ENCODE results near the gene LYPD6.

The LYPD6 gene

GRCh38 chr2:149348291-149348690 is 17.9 kb downstream of the LYPD6 start:
- DNase-seq, result no peak

DNA sequence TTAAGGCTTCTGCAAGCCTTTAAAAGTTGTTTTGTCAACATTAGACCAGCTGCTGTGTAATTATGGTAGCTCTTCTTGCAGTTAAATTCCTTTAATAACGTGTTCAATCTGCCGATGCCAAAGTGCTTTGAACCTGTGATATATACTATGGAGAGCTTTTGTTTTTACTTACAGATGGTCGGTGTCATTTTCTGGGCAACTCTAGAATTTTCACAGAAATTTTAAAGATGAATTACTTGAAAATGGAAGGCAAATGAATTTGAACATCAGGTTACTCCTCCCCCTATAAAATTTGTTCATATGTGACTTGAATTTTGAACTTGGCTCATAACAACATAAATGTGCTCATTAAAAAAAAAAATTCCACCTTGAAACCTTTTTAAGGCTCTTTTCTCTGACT is 23.0 kb downstream of the LYPD6 start:
- DNase-seq, result no peak

DNA sequence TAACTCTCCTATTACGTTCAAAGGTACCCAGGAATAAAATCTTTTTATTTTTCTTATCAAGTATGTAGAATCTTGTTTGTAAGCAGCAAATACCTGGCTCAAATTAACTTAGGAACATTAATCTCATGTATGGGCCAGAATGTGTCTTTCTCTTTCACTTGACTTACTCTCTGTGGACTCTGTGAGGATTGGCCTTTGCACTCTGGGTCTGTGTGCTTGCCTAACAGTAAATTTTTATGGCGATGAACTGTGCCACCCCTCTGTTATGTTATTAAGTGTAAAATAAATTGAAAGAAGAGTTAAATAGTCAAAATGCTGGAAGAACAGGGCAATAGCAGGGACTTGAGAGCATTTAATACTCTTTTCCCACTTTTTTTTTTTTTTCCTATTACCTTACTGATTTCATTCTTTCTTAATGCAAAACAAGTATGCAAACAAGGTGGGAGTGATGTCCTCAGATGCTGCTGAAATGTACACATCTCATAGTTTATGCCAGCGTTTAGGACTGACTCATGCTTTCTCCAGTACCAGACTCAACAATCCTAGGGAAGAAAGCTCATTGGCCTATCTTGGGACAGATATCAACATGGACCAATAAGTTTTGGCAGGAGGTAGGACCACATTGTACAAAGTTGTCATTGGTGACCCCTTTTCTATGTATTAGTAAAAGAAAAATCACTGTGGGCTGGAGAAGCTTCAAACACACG is 25.5 kb downstream of the LYPD6 start:
- no peak for DNase-seq

DNA sequence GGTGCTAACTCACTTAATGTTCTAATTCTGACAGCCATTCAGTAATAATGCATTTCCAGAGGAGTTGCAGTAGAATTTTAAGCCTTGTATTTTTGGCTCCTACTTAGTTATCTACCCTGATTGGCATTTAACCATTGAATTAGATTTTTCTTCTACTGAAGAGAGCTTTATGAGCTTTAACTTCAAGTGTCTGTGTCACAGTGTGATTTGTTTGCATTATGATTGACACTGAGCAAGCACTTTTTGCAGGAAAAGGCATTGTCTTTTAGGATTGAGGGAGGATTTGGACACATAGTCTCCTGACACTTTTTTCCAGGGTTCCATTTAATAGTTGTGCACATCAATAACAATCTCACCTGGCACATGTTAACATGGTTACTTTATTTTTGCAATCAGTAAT is 26.7 kb downstream of the LYPD6 start:
- no peak for DNase-seq

DNA sequence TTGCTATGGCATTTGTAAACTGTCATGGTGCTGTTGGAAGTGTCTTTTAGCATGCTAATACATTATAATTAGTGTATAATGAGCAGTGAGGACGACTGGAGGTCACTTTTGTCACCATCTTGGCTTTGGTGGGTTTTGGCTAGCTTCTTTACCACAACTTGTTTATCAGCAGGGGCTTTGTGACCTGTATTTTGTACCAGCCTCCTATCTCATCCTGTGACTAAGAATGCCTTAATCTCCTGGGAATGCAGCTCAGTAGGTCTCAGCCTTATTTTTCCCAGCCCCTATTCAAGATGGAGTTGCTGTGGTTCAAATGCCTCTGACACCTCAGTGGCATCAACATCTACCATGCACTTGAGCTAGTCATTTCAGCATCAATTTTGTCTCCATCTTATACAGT is 29.7 kb downstream of the LYPD6 start:
- DNase-seq, result no peak

DNA sequence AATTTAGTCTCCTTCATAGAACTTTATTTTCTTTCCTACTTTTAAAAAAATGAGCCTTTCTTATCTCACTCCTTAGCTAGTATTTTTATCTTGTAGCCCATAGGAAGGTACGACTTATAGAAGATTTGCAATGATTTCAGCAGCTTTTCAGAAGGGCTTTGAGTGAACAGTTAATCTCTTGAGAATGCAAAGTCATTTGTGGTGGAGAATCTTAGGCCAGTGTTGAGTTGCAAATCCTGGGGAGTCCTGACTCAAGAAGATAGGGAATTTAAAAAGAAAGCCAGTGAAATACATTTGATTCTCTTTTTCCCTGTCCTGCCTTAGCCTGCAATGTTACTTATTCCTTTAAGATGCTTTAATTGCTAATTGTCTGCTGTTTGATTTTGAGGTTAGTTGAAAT is 33.6 kb downstream of the LYPD6 start:
- no peak for DNase-seq

GRCh38 chr2:149364839-149365238 is 34.5 kb downstream of the LYPD6 start:
- DNase-seq, result no peak

DNA sequence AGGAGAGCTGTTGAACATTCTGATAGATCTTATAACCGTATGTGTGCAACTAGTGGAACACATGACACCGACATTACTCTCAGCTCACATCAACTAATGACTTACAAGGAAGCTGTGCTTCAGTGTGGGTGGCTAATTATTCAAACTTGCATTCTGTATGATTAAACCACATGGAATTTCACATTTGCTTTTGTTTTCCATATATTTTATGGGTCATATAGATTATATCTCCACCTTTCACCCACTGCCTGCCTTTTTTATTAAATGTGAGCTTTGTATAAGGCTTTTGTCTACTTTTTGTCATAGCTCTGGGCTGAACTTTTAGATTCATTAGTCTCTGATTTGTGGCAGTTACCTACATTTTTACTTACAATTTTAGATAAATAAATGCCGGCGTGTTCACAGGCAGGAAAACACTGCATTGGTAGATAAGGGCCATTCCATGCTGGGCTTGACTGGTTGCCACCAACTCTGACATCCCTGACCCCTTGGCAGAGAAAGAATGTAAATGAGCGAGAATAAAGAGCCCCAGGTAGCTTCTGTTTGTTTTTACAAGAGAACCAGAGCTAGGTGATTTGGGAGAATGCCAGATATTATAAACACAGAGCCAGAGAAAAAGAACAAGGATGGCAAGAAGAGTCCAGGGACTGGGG is 35.7 kb downstream of the LYPD6 start:
- no peak for DNase-seq

- DNase-seq, result no peak
Measured at GRCh38 chr2:149370061-149370775, 39.8 kb downstream of the LYPD6 start.

DNA sequence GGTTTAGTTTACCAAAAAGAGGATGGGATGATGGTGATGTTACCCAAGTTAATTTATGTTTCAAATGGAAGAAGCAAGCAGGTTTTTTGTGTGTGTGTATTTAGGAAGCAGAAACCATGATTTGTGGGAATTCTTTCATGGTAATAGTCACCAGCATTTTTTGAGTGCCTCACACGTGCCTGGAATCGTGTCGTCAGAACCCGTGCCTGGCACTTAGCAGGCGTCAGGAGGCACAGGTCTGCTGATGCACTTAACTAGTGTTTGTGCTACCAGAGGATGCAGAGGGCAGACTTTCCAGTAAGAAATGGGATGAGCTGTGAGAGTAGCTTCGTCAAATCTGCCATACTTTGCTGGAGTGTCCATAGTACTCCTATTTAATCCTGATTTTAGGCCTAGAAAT is 41.1 kb downstream of the LYPD6 start:
- no peak for DNase-seq

- DNase-seq, result peak in 2 of 56 donors; percentile 1 to 3
Measured at GRCh38 chr2:149375801-149376361, 45.5 kb downstream of the LYPD6 start.

- DNase-seq, result no peak
Measured at GRCh38 chr2:149380205-149380604, 49.8 kb downstream of the LYPD6 start.

GRCh38 chr2:149383340-149383739 is 53.0 kb downstream of the LYPD6 start:
- DNase-seq, result no peak

DNA sequence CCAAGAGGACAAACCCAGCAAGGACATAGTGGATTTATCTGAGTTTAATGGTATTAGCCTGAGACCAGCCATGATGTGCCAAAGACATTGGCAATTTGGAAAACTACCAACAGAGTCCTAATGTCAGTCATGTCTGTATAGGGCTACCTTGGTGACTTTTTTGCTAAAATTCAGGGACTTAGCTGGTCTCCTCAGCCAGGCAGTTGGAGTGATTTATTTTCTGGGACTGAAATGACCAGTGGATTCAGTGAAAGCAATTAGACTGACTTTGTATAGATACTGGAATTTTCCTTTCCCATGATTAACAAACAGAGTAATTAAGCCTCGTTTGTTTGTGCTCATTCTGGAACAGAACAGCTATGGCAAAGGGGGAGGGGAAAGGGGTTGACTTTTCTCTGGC is 55.0 kb downstream of the LYPD6 start:
- DNase-seq, result no peak

GRCh38 chr2:149387411-149387810 is 57.0 kb downstream of the LYPD6 start:
- DNase-seq, result no peak

DNA sequence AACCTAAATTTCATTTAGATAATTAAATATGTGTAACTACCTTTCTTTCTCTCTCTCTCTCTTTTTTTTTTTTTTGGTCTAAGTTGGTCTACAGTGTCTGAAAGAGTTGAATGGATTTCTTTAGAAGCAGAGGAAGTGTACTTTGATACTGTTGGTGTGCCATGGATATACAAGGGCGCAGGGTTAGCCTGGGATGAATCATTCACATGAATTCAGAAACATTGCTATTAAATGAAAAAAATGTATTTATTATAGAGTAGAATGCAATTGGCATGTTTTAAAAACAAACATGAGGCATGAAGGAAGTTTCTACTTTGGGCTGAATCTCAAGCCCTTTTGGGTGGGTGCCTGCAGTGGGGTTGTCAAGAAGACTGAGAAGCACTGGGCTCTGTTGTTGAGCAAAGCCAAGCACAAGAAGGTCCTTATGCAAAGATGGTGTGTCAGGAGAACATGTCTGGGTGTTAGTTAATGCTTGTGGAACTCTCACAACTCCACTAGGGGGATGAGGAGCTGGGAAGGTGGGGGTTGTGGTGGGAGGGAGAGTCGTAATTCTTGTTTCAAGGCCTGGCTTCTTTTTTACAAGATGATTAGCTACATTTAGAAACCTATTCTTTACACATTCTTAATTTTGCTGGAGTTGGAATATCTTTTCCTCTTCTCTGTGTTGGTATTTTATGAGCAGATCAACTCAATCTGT is 57.9 kb downstream of the LYPD6 start:
- no peak for DNase-seq

DNA sequence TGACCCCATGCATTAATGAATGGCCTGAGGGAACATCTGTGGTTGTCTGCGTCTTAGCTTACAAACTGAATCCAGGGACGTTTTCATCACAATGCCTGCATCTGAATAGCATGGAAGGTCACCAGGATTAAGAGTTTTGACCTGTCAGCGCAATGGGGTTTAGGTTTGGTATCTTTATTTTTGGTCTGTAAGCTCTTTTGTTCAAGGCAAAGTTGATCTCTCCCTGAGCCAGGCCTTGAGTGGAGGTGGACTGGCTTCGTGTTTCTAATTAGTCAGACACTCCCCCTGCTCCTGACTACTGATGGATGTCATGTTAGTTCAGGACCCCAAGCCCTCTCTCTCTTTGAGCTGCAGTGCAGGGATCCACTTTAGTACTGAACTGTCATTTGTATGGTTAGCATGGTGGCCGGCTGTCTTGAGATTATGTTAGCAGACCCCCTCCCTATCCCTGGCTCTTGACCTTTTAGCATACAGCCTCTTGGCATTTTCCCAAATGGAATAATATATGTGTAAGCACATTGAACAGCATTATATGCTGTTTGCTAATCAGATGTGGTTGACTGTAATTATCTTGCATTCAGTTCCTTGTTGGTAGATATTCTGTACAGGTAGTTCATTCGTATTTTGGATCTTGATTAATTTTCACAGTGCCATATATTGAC is 59.2 kb downstream of the LYPD6 start:
- no peak for DNase-seq

DNA sequence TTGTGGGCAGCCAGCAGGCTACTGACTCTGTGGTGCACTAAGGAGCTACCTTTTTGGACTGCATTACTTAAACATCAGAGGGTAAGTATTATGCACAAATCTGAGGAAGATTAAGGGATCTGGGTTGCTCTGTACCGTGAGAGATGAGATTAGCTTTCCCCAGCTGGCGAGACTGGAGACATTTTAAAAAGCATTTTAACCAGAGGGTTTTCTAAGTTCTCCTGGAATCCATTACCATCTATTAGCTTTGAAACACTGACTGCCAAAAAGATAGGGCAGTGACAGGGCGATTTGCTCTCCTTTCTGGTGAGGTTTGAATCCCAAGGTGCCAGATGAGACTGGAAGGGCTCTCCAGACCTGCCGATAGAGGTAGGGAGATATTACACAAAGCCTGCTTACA is 63.2 kb downstream of the LYPD6 start:
- DNase-seq, result no peak

GRCh38 chr2:149394864-149395263 is 64.5 kb downstream of the LYPD6 start:
- no peak for DNase-seq

- DNase-seq, result no peak
Measured at GRCh38 chr2:149399934-149400615, 69.7 kb downstream of the LYPD6 start.

GRCh38 chr2:149400997-149401396 is 70.6 kb downstream of the LYPD6 start:
- no peak for DNase-seq

All from nucleus accumbens (tissue), 56 donors.